Measurements from ENCODE around the gene MEGF6.
"Not testable (repeated sequence)": the region's sequence is repeated elsewhere in the genome, so short reads cannot be mapped to it uniquely, and the experiment has no call there.

MEGF6 gene

GRCh38 chr1:3627515-3628253, 16.4 kb upstream of the MEGF6 start:
- H3K4me3 ChIP-seq (ENCODE audit: insufficient read depth, low read depth, low read length) = no peak overlapping the region
- H3K9me3 ChIP-seq (ENCODE audit: control insufficient read depth, low read length) = no peaks in the 10 kb centered on the region
- H3K27me3 ChIP-seq (ENCODE audit: control insufficient read depth, insufficient read depth, low read length, poor library complexity, severe bottlenecking) = no peaks in the 10 kb centered on the region
- WGBS, 2 experiments = 95 to 97% methylated on average over 26 of the region's 26 CpGs
- H3K27ac ChIP-seq (ENCODE audit: insufficient read depth, low read depth, low read length, poor library complexity, severe bottlenecking) = no peak overlapping the region
- peaks cover 21% of the 10 kb centered on the region for H3K36me3 ChIP-seq (ENCODE audit: control insufficient read depth, insufficient read depth, low read length)
- peaks cover 13% of the 10 kb centered on the region for H3K4me1 ChIP-seq (ENCODE audit: control insufficient read depth, insufficient read depth, low read length)

- no peaks in the 10 kb centered on the region for H3K9me3 ChIP-seq (ENCODE audit: control insufficient read depth, low read length)
- H3K27me3 ChIP-seq (ENCODE audit: control insufficient read depth, insufficient read depth, low read length, poor library complexity, severe bottlenecking) = no peaks in the 10 kb centered on the region
- H3K4me3 ChIP-seq (ENCODE audit: insufficient read depth, low read depth, low read length) = peak overlapping the region; percentile 94
- H3K36me3 ChIP-seq (ENCODE audit: control insufficient read depth, insufficient read depth, low read length) = peaks cover 21% of the 10 kb centered on the region
- H3K27ac ChIP-seq (ENCODE audit: insufficient read depth, low read depth, low read length, poor library complexity, severe bottlenecking) = no peak overlapping the region
- no peaks in the 10 kb centered on the region for H3K4me1 ChIP-seq (ENCODE audit: control insufficient read depth, insufficient read depth, low read length)
- WGBS, 2 experiments = 94 to 96% methylated on average over 4 of the region's 4 CpGs
Measured at GRCh38 chr1:3626025-3626424, 14.7 kb upstream of the MEGF6 start.

- H3K27ac ChIP-seq (ENCODE audit: insufficient read depth, low read depth, low read length, poor library complexity, severe bottlenecking) = peak overlapping the region; percentile 16
- WGBS, 2 experiments = 2 to 3% methylated on average over 71 of the region's 71 CpGs
- H3K4me1 ChIP-seq (ENCODE audit: control insufficient read depth, insufficient read depth, low read length) = no peaks in the 10 kb centered on the region
- peak overlapping the region; percentile 94 for H3K4me3 ChIP-seq (ENCODE audit: insufficient read depth, low read depth, low read length)
- peaks cover 21% of the 10 kb centered on the region for H3K36me3 ChIP-seq (ENCODE audit: control insufficient read depth, insufficient read depth, low read length)
- H3K27me3 ChIP-seq (ENCODE audit: control insufficient read depth, insufficient read depth, low read length, poor library complexity, severe bottlenecking) = peaks cover 5% of the 10 kb centered on the region
- no peaks in the 10 kb centered on the region for H3K9me3 ChIP-seq (ENCODE audit: control insufficient read depth, low read length)
Measured at GRCh38 chr1:3625151-3625907, 14.0 kb upstream of the MEGF6 start.

- no peaks in the 10 kb centered on the region for H3K9me3 ChIP-seq (ENCODE audit: control insufficient read depth, low read length)
- H3K27me3 ChIP-seq (ENCODE audit: control insufficient read depth, insufficient read depth, low read length, poor library complexity, severe bottlenecking) = peaks cover 7% of the 10 kb centered on the region
- H3K36me3 ChIP-seq (ENCODE audit: control insufficient read depth, insufficient read depth, low read length) = peaks cover 17% of the 10 kb centered on the region
- peak within 1 kb of the TSS; percentile 16 for H3K27ac ChIP-seq (ENCODE audit: insufficient read depth, low read depth, low read length, poor library complexity, severe bottlenecking)
- H3K4me3 ChIP-seq (ENCODE audit: insufficient read depth, low read depth, low read length) = peak within 1 kb of the TSS; percentile 94
- 1% methylated on average over 108 of the region's 108 CpGs for WGBS, 2 experiments
- no peaks in the 10 kb centered on the region for H3K4me1 ChIP-seq (ENCODE audit: control insufficient read depth, insufficient read depth, low read length)
Measured at GRCh38 chr1:3624200-3625136, 13.2 kb upstream of the MEGF6 start, which contains the start of gene TPRG1L. Gene TPRG1L, plus strand, starts transcription at chr1:3625015. Its CDS starts 58 bp downstream, at chr1:3625073.

- WGBS, 2 experiments = 42 to 43% methylated on average over 23 of the region's 23 CpGs
- H3K27ac ChIP-seq (ENCODE audit: insufficient read depth, low read depth, low read length, poor library complexity, severe bottlenecking) = no peak overlapping the region
- H3K4me1 ChIP-seq (ENCODE audit: control insufficient read depth, insufficient read depth, low read length) = no peaks in the 10 kb centered on the region
Measured at GRCh38 chr1:3623441-3624199, 12.3 kb upstream of the MEGF6 start.

GRCh38 chr1:3622102-3622501, 10.8 kb upstream of the MEGF6 start:
- H3K9me3 ChIP-seq (ENCODE audit: control insufficient read depth, low read length); H3K36me3 ChIP-seq (ENCODE audit: control insufficient read depth, insufficient read depth, low read length); H3K4me1 ChIP-seq (ENCODE audit: control insufficient read depth, insufficient read depth, low read length); H3K4me3 ChIP-seq (ENCODE audit: insufficient read depth, low read depth, low read length); H3K27ac ChIP-seq (ENCODE audit: insufficient read depth, low read depth, low read length, poor library complexity, severe bottlenecking); H3K27me3 ChIP-seq (ENCODE audit: control insufficient read depth, insufficient read depth, low read length, poor library complexity, severe bottlenecking): not testable (repeated sequence)
- 75 to 88% methylated on average over 8 to 9 of the region's 9 CpGs for WGBS, 2 experiments

More at GRCh38 chr1:3623441-3624199, 12.3 kb upstream of the MEGF6 start:
- Histone ChIP-seq H3K9me3 (ENCODE audit: control insufficient read depth, low read length) (no peaks in the 10 kb centered on the region), H3K27me3 (ENCODE audit: control insufficient read depth, insufficient read depth, low read length, poor library complexity, severe bottlenecking) (peaks cover 9% of the 10 kb centered on the region), H3K4me3 (ENCODE audit: insufficient read depth, low read depth, low read length) (peak overlapping the region; percentile 94), H3K36me3 (ENCODE audit: control insufficient read depth, insufficient read depth, low read length) (peaks cover 10% of the 10 kb centered on the region)

GRCh38 chr1:3621151-3621671, 9.9 kb upstream of the MEGF6 start:
- 50 to 82% methylated on average over 5 to 8 of the region's 15 CpGs for WGBS, 2 experiments

GRCh38 chr1:3620708-3621107, 9.4 kb upstream of the MEGF6 start:
- Histone ChIP-seq H3K4me3 (ENCODE audit: insufficient read depth, low read depth, low read length) (no peak overlapping the region), H3K36me3 (ENCODE audit: control insufficient read depth, insufficient read depth, low read length) (no peaks in the 10 kb centered on the region), H3K27ac (ENCODE audit: insufficient read depth, low read depth, low read length, poor library complexity, severe bottlenecking) (no peak overlapping the region), H3K4me1 (ENCODE audit: control insufficient read depth, insufficient read depth, low read length) (no peaks in the 10 kb centered on the region), H3K9me3 (ENCODE audit: control insufficient read depth, low read length) (no peaks in the 10 kb centered on the region), H3K27me3 (ENCODE audit: control insufficient read depth, insufficient read depth, low read length, poor library complexity, severe bottlenecking) (peaks cover 9% of the 10 kb centered on the region)
- WGBS, 2 experiments = 92% methylated on average over 12 of the region's 12 CpGs

More at GRCh38 chr1:3621151-3621671, 9.9 kb upstream of the MEGF6 start:
- not testable (repeated sequence) for H3K9me3 ChIP-seq (ENCODE audit: control insufficient read depth, low read length); H3K27me3 ChIP-seq (ENCODE audit: control insufficient read depth, insufficient read depth, low read length, poor library complexity, severe bottlenecking); H3K4me1 ChIP-seq (ENCODE audit: control insufficient read depth, insufficient read depth, low read length); H3K4me3 ChIP-seq (ENCODE audit: insufficient read depth, low read depth, low read length); H3K27ac ChIP-seq (ENCODE audit: insufficient read depth, low read depth, low read length, poor library complexity, severe bottlenecking); H3K36me3 ChIP-seq (ENCODE audit: control insufficient read depth, insufficient read depth, low read length)

- H3K4me1 ChIP-seq (ENCODE audit: control insufficient read depth, insufficient read depth, low read length) = peaks cover 8% of the 10 kb centered on the region
- H3K4me3 ChIP-seq (ENCODE audit: insufficient read depth, low read depth, low read length) = no peak overlapping the region
- peaks cover 9% of the 10 kb centered on the region for H3K27me3 ChIP-seq (ENCODE audit: control insufficient read depth, insufficient read depth, low read length, poor library complexity, severe bottlenecking)
- H3K9me3 ChIP-seq (ENCODE audit: control insufficient read depth, low read length) = no peaks in the 10 kb centered on the region
- H3K27ac ChIP-seq (ENCODE audit: insufficient read depth, low read depth, low read length, poor library complexity, severe bottlenecking) = no peak overlapping the region
- 28 to 29% methylated on average over 21 of the region's 21 CpGs for WGBS, 2 experiments
- no peaks in the 10 kb centered on the region for H3K36me3 ChIP-seq (ENCODE audit: control insufficient read depth, insufficient read depth, low read length)
Measured at GRCh38 chr1:3618881-3619671, 7.8 kb upstream of the MEGF6 start.

Data from ectodermal cell (in vitro differentiated cells).